Measurements from ENCODE around the gene ARPC5L. TPM values are rescaled to one million over a fixed set of nuclear protein-coding genes. Genes with fewer than 3 reads are reported as not detected.

Gene ARPC5L
- total and polyA plus RNA-seq, 2 of the 13 experiments (the other 11 are each of a cell fraction or from before 2014, with no cell fraction given): 29.9 to 33.8 TPM

DNA sequence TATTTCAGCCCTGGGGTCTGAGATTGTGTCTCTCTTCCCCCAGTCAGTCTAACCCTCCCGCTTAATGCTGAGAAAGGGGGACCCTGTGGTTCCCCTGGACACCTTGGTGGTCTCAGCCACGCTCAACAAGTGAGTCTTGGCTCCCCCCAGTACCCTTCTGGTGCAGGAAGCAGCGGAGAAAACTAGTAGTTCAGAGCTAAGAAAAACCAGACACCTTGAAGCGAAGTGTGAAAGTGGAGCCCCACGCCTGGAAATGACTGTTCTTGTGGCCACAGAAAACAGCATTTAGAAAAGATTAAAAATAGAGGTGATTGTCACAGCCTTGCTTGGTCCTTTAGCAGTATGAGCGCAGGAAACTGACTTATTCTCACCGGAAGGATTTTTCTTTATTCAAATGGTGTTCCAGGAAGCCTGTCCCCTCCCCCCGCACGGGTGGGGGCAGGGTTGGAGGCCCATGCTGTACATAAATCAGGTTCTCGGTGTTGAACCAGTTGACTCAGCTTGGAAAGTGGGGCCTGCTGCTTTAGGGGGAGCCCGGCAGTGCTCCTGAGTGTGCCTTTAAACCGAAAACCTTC is 8.1 kb downstream of the ARPC5L start (continued):
- TF ChIP-seq, protein P1, sequence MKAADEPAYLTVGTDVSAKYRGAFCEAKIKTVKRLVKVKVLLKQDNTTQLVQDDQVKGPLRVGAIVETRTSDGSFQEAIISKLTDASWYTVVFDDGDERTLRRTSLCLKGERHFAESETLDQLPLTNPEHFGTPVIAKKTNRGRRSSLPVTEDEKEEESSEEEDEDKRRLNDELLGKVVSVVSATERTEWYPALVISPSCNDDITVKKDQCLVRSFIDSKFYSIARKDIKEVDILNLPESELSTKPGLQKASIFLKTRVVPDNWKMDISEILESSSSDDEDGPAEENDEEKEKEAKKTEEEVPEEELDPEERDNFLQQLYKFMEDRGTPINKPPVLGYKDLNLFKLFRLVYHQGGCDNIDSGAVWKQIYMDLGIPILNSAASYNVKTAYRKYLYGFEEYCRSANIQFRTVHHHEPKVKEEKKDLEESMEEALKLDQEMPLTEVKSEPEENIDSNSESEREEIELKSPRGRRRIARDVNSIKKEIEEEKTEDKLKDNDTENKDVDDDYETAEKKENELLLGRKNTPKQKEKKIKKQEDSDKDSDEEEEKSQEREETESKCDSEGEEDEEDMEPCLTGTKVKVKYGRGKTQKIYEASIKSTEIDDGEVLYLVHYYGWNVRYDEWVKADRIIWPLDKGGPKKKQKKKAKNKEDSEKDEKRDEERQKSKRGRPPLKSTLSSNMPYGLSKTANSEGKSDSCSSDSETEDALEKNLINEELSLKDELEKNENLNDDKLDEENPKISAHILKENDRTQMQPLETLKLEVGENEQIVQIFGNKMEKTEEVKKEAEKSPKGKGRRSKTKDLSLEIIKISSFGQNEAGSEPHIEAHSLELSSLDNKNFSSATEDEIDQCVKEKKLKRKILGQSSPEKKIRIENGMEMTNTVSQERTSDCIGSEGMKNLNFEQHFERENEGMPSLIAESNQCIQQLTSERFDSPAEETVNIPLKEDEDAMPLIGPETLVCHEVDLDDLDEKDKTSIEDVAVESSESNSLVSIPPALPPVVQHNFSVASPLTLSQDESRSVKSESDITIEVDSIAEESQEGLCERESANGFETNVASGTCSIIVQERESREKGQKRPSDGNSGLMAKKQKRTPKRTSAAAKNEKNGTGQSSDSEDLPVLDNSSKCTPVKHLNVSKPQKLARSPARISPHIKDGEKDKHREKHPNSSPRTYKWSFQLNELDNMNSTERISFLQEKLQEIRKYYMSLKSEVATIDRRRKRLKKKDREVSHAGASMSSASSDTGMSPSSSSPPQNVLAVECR (CRISPR knock-in tag; IDR thresholded peaks at IDR 0.05; ENCODE audit: borderline replicate concordance): no peak
- TF ChIP-seq YEATS2 (CRISPR knock-in tag; IDR thresholded peaks at IDR 0.05; ENCODE audit: borderline replicate concordance) (0 out of 2 replicates have a peak, but pooled peaks have one; percentile 12), THAP11 (CRISPR knock-in tag; IDR thresholded peaks at IDR 0.05) (peak; percentile 62; the same call in 1 of the 2 replicates), ZNF264 (CRISPR knock-in tag; IDR thresholded peaks at IDR 0.05) (no peak), SRY (CRISPR knock-in tag; IDR thresholded peaks at IDR 0.05) (no peak), SRSF1 (optimal IDR thresholded peaks at IDR 0.05; ENCODE audit: low read depth, low read length) (no peak), ISX (CRISPR knock-in tag; conservative IDR thresholded peaks at IDR 0.05) (no peak), RAD51 (IDR thresholded peaks at IDR 0.05; ENCODE audit: borderline replicate concordance) (no peak), ZNF792 (CRISPR knock-in tag; IDR thresholded peaks at IDR 0.05) (0 out of 2 replicates have a peak, but pooled peaks have one; percentile 25), PAX8 (CRISPR knock-in tag; IDR thresholded peaks at IDR 0.05; ENCODE audit: borderline replicate concordance) (no peak), ZNF343 (CRISPR knock-in tag; IDR thresholded peaks at IDR 0.05) (no peak), KDM4B (CRISPR knock-in tag; IDR thresholded peaks at IDR 0.05) (no peak), YEATS4 (CRISPR knock-in tag; IDR thresholded peaks at IDR 0.05; ENCODE audit: borderline replicate concordance) (no peak), ZNF354B (CRISPR knock-in tag; IDR thresholded peaks at IDR 0.05) (no peak), MEF2D (CRISPR knock-in tag; IDR thresholded peaks at IDR 0.05) (no peak), HOXA3 (CRISPR knock-in tag; IDR thresholded peaks at IDR 0.05) (no peak), ETV5 (CRISPR knock-in tag; IDR thresholded peaks at IDR 0.05; ENCODE audit: borderline replicate concordance) (peak; percentile 73; the same call in 1 of the 2 replicates), FOXK1 (CRISPR knock-in tag; IDR thresholded peaks at IDR 0.05; ENCODE audit: borderline replicate concordance, low read depth) (no peak), EP300 (IDR thresholded peaks at IDR 0.05; ENCODE audit: low read depth in 2 of 2, low read length in 2 of 2) (peak in 1 of 2 experiments; percentile 31; a peak in 1 of 4 replicates), EP300 (CRISPR knock-in tag; IDR thresholded peaks at IDR 0.05; ENCODE audit: borderline replicate concordance) (no peak)
- TF ChIP-seq, protein P2, sequence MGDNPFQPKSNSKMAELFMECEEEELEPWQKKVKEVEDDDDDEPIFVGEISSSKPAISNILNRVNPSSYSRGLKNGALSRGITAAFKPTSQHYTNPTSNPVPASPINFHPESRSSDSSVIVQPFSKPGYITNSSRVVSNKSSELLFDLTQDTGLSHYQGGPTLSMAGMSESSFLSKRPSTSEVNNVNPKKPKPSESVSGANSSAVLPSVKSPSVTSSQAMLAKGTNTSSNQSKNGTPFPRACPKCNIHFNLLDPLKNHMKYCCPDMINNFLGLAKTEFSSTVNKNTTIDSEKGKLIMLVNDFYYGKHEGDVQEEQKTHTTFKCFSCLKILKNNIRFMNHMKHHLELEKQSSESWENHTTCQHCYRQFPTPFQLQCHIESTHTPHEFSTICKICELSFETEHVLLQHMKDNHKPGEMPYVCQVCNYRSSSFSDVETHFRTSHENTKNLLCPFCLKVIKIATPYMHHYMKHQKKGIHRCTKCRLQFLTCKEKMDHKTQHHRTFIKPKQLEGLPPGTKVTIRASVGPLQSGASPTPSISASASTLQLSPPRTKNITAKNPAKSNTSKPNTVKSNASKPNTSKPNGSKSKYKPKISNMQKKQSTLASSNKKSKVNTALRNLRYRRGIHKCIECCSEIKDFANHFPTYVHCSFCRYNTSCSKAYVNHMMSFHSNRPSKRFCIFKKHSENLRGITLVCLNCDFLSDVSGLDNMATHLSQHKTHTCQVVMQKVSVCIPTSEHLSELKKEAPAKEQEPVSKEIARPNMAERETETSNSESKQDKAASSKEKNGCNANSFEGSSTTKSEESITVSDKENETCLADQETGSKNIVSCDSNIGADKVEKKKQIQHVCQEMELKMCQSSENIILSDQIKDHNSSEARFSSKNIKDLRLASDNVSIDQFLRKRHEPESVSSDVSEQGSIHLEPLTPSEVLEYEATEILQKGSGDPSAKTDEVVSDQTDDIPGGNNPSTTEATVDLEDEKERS (CRISPR knock-in tag; IDR thresholded peaks at IDR 0.05): 0 out of 2 replicates have a peak, but pooled peaks have one; percentile 51
- TF ChIP-seq, protein P3, sequence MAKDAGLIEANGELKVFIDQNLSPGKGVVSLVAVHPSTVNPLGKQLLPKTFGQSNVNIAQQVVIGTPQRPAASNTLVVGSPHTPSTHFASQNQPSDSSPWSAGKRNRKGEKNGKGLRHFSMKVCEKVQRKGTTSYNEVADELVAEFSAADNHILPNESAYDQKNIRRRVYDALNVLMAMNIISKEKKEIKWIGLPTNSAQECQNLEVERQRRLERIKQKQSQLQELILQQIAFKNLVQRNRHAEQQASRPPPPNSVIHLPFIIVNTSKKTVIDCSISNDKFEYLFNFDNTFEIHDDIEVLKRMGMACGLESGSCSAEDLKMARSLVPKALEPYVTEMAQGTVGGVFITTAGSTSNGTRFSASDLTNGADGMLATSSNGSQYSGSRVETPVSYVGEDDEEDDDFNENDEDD (CRISPR knock-in tag; IDR thresholded peaks at IDR 0.05; ENCODE audit: borderline replicate concordance): no peak
- TF ChIP-seq, protein P4, sequence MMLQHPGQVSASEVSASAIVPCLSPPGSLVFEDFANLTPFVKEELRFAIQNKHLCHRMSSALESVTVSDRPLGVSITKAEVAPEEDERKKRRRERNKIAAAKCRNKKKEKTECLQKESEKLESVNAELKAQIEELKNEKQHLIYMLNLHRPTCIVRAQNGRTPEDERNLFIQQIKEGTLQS (CRISPR knock-in tag; IDR thresholded peaks at IDR 0.05): no peak
